Thyroid gland (tissue), 4 donors: ENCODE data around the gene ZNF814. TPM values are rescaled to one million over a fixed set of nuclear protein-coding genes. Genes with fewer than 3 reads are reported as not detected.
A peak's percentile ranks its signal among the peaks of the same experiment; 100 is the strongest.

Experiments used
- DNase-seq, 2 donors: peaks; one replicate each; pipeline ENCODE4 v3.0.0-alpha.2; 2019
- H3K27ac ChIP-seq, 3 donors: fragments of 200-600 bp; sonication (generic); 1 replicate in 2 of 3; 2 replicates in 1 of 3; pipeline ENCODE4 v1.5.1; 2016 to 2019; ENCODE audit warnings: mild to moderate bottlenecking in 1 of 3, moderate library complexity in 1 of 3
- H3K27me3 ChIP-seq: fragments of 200-600 bp; sonication (generic); one replicate; pipeline ENCODE4 v1.5.1; 2019
- H3K36me3 ChIP-seq, 2 donors: fragments of 200-600 bp; sonication (generic); one replicate each; pipeline ENCODE4 v1.5.1; 2016 to 2019
- H3K4me1 ChIP-seq, 2 donors: fragments of 200-600 bp; sonication (generic); one replicate each; pipeline ENCODE4 v1.5.1; 2017 to 2019
- H3K4me3 ChIP-seq, 3 donors: fragments of 200-600 bp; sonication (generic); replicated peaks in 1 of 3; 1 replicate in 2 of 3; 2 replicates in 1 of 3; pipeline ENCODE4 v1.5.1; 2016; ENCODE audit warnings: mild to moderate bottlenecking in 1 of 3
- H3K9me3 ChIP-seq: fragments of 200-600 bp; sonication (generic); one replicate; pipeline ENCODE4 v1.5.1; 2017
- POLR2A ChIP-seq, 2 donors: fragments of 450-650 bp; IDR thresholded peaks; one replicate each; pipeline ENCODE4 v1.6.1; 2017; ENCODE audit warnings: antibody characterized with exemption in 2 of 2, mild to moderate bottlenecking in 2 of 2, moderate library complexity in 1 of 2
- WGBS, 2 donors: methylation state at CpG; one replicate each; pipeline ENCODE4 v1.1.5; 2017; 5-methylcytosine and 5-hydroxymethylcytosine counted together
- intact Hi-C: fragments of 100-400 bp; cut with DNase I; formaldehyde crosslinking; loops from one replicate; pipeline ENCODE4 v1.15.1; 2023
- total RNA-seq, 4 donors: library from RNA; depleted of rRNA; stranded (reverse); fragments of >200 nt; gene quantifications; one replicate each; pipeline ENCODE4 v1.2.3, GENCODE V29; 2016
- TF ChIP-seq, protein P1 (sequence below), 6 experiments: fragments of 200-600 bp in 3 of 6; fragments of 450-650 bp in 3 of 6; sonication (generic) in 3 of 6; IDR thresholded peaks; one replicate each; pipeline ENCODE4 v1.5.1; 2016 to 2019; ENCODE audit warnings: antibody characterized with exemption in 6 of 6, mild to moderate bottlenecking in 2 of 6, inconsistent platforms in 1 of 6, moderate library complexity in 1 of 6

The ZNF814 gene
- total RNA-seq, 4 donors from 2014 or later, result 25.6 to 41.4 (median 31.6) TPM

DNA sequence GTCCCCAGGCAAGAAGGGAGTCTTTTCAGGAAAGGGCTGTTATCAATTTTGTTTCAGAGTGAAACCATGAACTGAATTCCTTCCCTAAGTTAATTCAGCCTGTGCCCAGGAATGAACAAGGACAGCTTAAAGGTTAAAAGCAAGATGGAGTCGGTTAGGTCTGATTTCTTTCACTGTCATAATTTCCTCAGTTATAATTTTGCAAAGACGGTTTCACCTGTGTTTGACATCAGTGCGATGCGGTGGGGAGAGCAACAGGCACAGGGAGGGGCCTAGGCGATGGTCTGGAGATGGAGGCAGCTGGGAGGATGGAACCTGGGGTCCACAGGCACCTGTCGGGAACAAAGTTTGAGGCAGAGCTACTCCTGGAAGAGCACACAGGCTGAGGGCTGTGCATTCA lies 68.2 kb downstream of the ZNF814 start:
- Histone ChIP-seq H3K9me3 (no peaks in the 10 kb centered on the region), H3K4me1 (peaks cover 0 to 18% of the 10 kb centered on the region in 2 donors), H3K27me3 (no peaks in the 10 kb centered on the region), H3K27ac (no peak overlapping the region), H3K4me3 (peak overlapping the region in 1 of 3 donors; percentile 79), H3K36me3 (no peaks in the 10 kb centered on the region)
- WGBS, 2 donors, result 85 to 87% methylated on average over 6 of the region's 6 CpGs
- TF ChIP-seq POLR2A (IDR thresholded peaks at IDR 0.05), result no peak
- intact Hi-C loops, result no loop called here
- DNase-seq, result no peak

DNA sequence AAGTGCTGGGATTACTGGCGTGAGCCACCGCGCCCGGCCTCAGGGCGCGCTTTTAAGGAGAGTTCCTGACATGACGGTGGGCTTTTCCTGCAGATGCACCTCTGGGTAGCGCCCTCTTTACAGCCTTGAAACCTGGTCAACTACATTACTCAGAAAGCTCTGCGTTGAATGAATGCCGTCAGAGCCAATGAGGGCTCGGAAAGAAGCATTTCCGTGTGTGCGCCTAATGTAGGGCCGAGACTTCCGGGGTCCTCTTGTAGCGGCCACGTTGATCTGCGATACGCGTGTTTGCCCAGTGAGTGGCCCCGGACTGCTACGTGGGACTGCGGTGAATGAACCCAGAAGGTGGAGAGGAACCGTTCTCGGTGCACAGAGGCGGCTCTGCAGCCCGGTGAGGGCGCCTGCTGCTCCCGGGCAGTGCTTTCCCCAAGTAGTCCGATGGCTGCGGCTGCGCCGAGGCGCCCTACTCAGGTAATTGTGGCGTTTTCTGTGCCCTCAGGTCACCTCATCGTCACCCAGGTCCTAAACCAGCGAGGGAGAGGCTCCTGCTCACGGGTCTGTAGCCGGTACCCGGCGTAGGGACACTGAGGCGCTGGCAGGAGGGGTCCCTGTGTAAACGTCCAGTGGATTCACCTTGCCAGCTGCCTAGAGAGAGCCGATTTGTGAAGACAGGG lies 69.2 kb downstream of the ZNF814 start:
- DNase-seq, result peak; percentile 86
- H3K27ac ChIP-seq, result peak overlapping the region; percentile 50 to 66 (median 60)
- peaks cover 0 to 18% of the 10 kb centered on the region in 2 donors for H3K4me1 ChIP-seq
- H3K9me3 ChIP-seq, result no peaks in the 10 kb centered on the region
- WGBS, 2 donors, result 0 to 1% methylated on average over 18 to 19 of the region's 44 CpGs
- intact Hi-C loops, result loop anchor here (10.0 kb wide), 1 partner anchor 55 kb away; the partner anchor contains the start of gene ZNF586
- TF ChIP-seq POLR2A (IDR thresholded peaks at IDR 0.05), result peak in 1 of 2 donors; percentile 60
- TF ChIP-seq, protein P1, sequence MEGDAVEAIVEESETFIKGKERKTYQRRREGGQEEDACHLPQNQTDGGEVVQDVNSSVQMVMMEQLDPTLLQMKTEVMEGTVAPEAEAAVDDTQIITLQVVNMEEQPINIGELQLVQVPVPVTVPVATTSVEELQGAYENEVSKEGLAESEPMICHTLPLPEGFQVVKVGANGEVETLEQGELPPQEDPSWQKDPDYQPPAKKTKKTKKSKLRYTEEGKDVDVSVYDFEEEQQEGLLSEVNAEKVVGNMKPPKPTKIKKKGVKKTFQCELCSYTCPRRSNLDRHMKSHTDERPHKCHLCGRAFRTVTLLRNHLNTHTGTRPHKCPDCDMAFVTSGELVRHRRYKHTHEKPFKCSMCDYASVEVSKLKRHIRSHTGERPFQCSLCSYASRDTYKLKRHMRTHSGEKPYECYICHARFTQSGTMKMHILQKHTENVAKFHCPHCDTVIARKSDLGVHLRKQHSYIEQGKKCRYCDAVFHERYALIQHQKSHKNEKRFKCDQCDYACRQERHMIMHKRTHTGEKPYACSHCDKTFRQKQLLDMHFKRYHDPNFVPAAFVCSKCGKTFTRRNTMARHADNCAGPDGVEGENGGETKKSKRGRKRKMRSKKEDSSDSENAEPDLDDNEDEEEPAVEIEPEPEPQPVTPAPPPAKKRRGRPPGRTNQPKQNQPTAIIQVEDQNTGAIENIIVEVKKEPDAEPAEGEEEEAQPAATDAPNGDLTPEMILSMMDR (IDR thresholded peaks at IDR 0.05), result no peak
- H3K4me3 ChIP-seq, result peak overlapping the region; percentile 45 to 79 (median 51)
- no peaks in the 10 kb centered on the region for H3K27me3 ChIP-seq
- H3K36me3 ChIP-seq, result no peaks in the 10 kb centered on the region

DNA sequence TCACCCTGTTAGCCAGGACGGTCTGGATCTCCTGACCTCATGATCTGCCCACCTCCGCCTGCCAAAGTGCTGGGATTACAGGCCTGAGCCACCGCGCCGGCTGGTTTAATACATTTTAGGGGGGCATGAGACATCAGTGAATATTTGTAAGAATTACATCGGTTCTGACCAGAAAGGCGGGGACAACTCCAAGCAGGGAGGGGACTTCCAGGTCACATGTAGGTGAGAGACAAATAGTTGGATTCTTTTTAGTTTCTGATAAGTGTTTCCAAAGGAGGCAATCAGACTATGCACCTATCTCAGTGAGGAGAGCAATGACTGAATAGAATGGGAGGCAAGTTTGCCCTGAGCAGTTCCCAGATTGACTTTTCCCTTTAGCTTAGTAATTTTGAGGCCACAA lies 70.5 kb downstream of the ZNF814 start:
- TF ChIP-seq, protein P1 (IDR thresholded peaks at IDR 0.05), result no peak
- no peak for TF ChIP-seq POLR2A (IDR thresholded peaks at IDR 0.05)
- peak overlapping the region in 1 of 3 donors; percentile 39 for H3K27ac ChIP-seq
- DNase-seq, result no peak
- peaks cover 8 to 23% of the 10 kb centered on the region in 2 donors for H3K4me1 ChIP-seq
- no peaks in the 10 kb centered on the region for H3K36me3 ChIP-seq
- no peak overlapping the region for H3K4me3 ChIP-seq
- intact Hi-C loops, result loop anchor here (10.0 kb wide), 1 partner anchor 54 kb away; the partner anchor contains the start of gene ZNF586
- H3K9me3 ChIP-seq, result no peaks in the 10 kb centered on the region
- WGBS, 2 donors, result 61 to 77% methylated on average over 7 of the region's 7 CpGs
- H3K27me3 ChIP-seq, result no peaks in the 10 kb centered on the region

DNA sequence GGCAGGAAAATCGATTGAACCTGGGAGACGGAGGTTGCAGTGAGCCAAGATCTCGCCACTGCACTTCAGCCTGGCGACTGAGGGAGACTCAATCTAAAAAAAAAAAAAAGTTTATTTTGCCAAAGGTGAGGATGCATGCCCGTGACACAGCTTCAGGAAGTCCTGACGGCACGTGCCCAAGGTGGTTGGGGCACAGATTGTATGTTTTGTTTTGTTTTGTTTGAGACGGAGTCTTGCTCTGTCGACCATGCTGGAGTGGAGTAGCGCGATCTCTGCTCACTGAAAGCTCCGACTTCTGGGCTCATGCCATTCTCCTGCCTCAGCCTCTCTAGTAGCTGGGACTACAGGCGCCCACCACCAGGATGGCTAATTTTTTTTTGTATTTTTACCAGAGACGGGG lies 70.9 kb downstream of the ZNF814 start:
- DNase-seq, result peak; percentile 85 to 95
- H3K36me3 ChIP-seq, result no peaks in the 10 kb centered on the region
- TF ChIP-seq, protein P1 (IDR thresholded peaks at IDR 0.05), result peak in 2 of 6 experiments; percentile 11 to 37
- TF ChIP-seq POLR2A (IDR thresholded peaks at IDR 0.05), result no peak
- 44 to 48% methylated on average over 14 of the region's 14 CpGs for WGBS, 2 donors
- H3K4me1 ChIP-seq, result peaks cover 8 to 26% of the 10 kb centered on the region in 2 donors
- no peak overlapping the region for H3K4me3 ChIP-seq
- H3K27ac ChIP-seq, result peak overlapping the region in 1 of 3 donors; percentile 39
- H3K27me3 ChIP-seq, result no peaks in the 10 kb centered on the region
- H3K9me3 ChIP-seq, result no peaks in the 10 kb centered on the region
- intact Hi-C loops, result loop anchor here (10.0 kb wide), 1 partner anchor 53 kb away; the partner anchor contains the start of gene ZNF586

DNA sequence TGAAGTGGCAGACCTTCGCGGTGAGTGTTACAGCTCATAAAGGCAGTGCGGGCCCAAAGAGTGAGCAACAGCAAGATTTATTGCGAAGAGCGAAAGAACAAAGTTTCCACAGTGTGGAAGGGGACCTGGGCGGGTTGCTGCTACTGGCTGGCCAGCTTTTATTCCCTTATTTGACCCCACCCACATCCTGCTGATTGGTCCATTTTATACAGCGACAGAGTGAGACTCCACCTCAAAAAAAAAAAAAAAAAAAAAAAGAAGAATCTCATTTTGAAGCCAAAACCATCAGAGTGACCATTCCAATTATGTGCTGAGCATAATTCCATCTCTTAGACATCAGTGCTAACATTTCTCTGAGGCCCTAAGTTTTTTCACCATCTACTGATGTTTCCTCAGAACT lies 72.2 kb downstream of the ZNF814 start:
- peaks cover 13 to 33% of the 10 kb centered on the region in 2 donors for H3K4me1 ChIP-seq
- H3K27ac ChIP-seq, result no peak overlapping the region
- WGBS, 2 donors, result 89 to 98% methylated on average over 7 of the region's 7 CpGs
- H3K4me3 ChIP-seq, result no peak overlapping the region
- intact Hi-C loops, result loop anchor here (10.0 kb wide), 1 partner anchor 52 kb away; the partner anchor contains the start of gene ZNF586
- H3K36me3 ChIP-seq, result no peaks in the 10 kb centered on the region
- H3K27me3 ChIP-seq, result no peaks in the 10 kb centered on the region
- no peaks in the 10 kb centered on the region for H3K9me3 ChIP-seq
- TF ChIP-seq, protein P1 (IDR thresholded peaks at IDR 0.05), result no peak
- TF ChIP-seq POLR2A (IDR thresholded peaks at IDR 0.05), result no peak
- DNase-seq, result no peak
